HG02973 (cell line): ENCODE results near the gene TSPAN3.

Source experiments
- ATAC-seq: cut with Tn5 transposase; IDR thresholded peaks from one replicate; pipeline ENCODE4 v1.9.1; 2021; ENCODE audit warnings: moderate library complexity; ENCODE audit not compliant: unreplicated experiment

TSPAN3 gene

GRCh38 chr15:77070495-77071304 lies at the start of gene TSPAN3:
TSS of gene TSPAN3 (minus strand) at chr15:77071109. CDS start at chr15:77070954, 155 bp downstream.
- ATAC-seq, result peak; percentile 90

- no peak for ATAC-seq
These were observed 49.7 kb upstream of the TSPAN3 start for GRCh38 chr15:77120576-77120975.

- ATAC-seq, result no peak
These were observed 48.5 kb upstream of the TSPAN3 start for GRCh38 chr15:77119446-77119845.

DNA sequence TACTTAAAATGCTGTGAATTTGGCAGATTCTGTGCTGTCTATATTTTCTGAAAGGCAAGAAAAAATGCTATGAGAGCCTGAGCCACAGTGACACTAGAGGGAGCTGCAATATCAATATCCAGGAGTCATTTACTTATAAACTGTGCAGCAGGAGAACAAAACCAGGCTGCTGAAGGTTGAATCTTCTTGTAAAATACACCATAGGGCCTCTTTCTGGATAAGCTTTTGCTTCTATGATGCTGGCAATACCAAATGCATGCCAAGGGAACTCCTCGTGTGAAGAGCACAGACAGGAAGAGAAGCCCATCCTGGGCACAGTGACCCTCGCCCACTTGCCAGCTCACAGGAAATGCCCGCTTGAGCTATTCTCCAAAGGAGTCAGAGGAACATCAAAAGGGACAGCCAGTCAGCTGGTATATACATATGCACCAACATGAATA lies 48.0 kb upstream of the TSPAN3 start:
- ATAC-seq, result no peak

GRCh38 chr15:77115179-77115578 lies 44.3 kb upstream of the TSPAN3 start:
- ATAC-seq, result no peak

- no peak for ATAC-seq
These were observed 42.1 kb upstream of the TSPAN3 start for GRCh38 chr15:77112838-77113504.

DNA sequence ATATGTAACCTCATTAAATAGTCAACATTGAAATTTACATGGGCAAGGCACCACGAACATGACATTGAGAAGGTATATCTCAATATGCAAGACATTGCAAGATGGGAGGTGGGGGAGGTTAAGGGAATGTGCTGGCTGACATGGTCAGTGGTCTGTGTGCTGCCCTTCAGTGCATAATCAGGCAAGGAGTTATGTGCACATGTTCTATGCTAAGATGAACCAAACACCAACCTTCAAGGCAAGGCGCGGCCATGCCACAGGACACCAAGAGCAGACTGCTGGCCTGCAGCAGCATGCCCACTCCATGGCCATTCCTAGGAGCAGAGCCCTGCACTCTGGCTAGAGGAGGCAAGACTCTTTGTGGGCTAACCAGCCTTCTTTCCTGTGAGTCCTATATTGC lies 40.9 kb upstream of the TSPAN3 start:
- no peak for ATAC-seq

DNA sequence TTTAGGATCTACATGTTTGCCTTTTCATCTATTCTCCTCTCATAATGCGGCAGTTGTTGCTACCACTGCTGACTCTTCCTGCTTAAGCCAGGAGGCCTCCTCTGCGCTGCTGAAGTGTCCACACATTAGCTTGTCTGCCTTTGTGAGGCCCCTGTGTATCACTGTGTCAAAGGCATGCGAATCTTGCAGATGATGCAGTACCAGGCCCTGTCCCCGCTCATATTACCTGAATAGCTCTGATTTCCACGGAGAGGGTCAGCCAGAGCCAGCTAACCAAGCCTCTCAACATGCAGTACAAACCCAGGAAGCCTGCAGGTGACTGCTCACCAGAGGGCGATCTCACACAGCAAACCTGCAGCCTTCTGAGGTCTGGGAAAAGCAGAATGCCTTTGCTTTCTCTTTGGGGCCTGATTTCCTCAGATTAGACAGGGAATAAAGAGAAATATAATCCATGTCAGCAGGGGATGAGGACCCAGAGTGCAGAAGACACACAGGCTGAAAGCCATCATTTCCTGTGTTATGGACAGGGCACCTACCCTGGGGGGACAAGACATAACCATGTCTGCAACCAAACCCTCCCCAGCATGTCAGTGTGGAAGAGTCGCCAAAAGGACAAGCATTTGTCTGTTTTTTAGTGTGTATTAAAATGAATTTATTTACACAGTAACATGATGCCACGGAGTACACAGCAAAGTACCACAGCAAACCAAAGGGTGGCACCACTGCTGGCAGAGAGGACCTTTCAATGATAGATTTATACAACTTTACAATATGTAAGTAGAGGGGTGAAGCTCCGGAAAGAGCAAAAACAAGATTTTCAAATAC lies 36.8 kb upstream of the TSPAN3 start:
- ATAC-seq, result no peak

DNA sequence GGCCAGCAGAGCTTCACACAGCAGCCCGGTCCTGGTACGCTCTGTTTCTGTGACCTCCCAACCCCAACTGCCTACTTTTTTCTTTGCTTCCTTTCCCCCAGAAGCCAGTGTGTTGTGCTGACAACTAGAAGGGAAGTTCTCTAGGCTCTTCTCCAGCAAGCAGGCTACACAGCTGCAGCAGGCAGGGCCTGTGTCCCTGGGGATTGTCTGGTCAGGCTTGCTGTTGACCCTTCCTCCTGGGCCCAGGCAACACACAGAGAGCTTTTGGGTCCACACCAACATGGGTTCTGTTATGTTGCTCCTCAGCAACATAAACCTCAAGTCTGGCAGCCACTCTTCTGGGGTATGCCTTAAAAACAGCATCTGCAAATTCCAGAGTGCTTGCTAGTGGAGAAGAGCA lies 36.2 kb upstream of the TSPAN3 start:
- no peak for ATAC-seq

GRCh38 chr15:77104155-77104554 lies 33.2 kb upstream of the TSPAN3 start:
- ATAC-seq, result no peak

- ATAC-seq, result no peak
These were observed 29.0 kb upstream of the TSPAN3 start for GRCh38 chr15:77099741-77100463.

DNA sequence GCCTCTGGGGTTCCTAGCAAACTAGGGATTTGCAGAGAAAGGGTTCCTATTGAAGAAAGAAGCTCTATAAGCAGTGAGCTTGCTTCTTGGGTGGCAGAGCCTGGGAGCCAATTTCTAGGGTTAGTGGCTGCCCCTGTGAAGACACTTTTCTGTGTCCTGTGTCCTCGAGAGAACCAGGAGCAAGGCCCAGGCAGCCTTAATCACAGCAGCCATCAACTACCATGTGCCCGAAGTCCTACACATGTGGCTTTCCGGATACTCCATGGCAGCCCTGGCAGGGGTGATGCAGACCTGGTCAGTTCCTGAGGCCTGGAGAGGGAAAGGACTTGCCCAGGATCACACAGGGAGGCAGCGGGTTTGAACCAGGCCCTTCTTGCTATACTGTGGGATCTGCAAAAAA lies 27.7 kb upstream of the TSPAN3 start:
- ATAC-seq, result no peak

DNA sequence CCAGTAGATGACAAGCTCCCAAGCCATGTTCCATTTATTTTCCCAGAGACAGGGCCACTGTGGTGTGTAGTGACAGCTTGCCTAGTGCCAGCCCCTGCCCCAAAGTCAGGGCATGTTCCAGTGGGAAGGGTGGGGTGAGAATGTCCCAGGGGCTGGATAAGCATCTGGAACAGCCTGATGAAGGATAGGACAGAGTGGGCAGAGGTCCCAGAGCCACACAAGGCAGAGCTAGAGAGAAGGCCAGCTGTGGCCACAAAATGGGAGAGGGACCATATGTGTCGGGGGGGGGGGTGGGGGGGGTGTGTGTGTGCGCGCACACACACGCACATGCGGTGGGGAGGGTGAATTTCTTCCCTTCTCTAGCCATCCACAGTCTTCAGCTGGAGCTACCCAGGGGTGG lies 27.0 kb upstream of the TSPAN3 start:
- ATAC-seq, result no peak

GRCh38 chr15:77097248-77097721 lies 26.4 kb upstream of the TSPAN3 start:
- no peak for ATAC-seq

- ATAC-seq, result no peak
These were observed 25.6 kb upstream of the TSPAN3 start for GRCh38 chr15:77096541-77096940.

DNA sequence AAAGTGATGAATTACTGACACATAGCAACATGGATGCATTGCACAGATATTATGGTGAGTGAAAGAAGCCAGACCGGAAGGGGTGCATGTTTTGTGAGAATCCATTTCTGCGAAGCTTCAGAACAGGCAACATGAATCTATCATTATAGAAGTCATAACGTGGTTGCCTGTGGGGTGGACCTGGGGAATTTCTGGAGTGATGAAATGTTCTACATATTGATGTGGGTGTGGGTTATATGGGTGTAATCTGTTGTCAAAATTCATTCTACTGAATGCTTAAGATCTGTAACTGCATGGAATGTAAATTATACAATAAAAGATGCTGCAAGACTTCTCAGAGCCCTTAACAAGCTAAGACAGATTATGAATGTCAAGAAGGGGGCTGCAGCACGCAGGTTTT lies 25.2 kb upstream of the TSPAN3 start:
- ATAC-seq, result no peak

GRCh38 chr15:77094397-77095030 lies 23.6 kb upstream of the TSPAN3 start:
- ATAC-seq, result no peak

- no peak for ATAC-seq
These were observed 22.5 kb upstream of the TSPAN3 start for GRCh38 chr15:77093436-77093835.

DNA sequence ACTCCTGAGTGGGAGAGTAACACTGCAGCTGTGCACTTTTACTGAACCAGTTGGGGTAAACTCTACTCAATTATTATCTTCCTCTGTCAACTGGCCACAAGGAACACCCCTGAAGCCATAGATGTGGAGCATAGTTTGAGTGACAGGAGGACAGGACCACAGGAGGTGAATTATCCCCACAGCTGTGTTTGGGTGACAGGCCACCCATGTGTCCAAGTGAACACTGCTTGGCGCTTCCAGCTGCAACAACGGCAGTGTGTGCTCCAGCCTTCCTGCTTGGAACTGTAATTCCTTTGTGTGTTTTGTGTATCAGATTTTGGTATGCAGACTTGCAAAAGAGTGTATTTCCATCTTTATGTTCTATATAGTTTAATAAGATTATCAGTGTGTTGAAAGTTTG lies 20.2 kb upstream of the TSPAN3 start:
- no peak for ATAC-seq

GRCh38 chr15:77087213-77087612 lies 16.3 kb upstream of the TSPAN3 start:
- no peak for ATAC-seq
